Caki2 (cell line): ENCODE results near the gene OPHN1. TPM values are rescaled to one million over a fixed set of nuclear protein-coding genes. Genes with fewer than 3 reads are reported as not detected.
"Not testable (repeated sequence)": the region's sequence is repeated elsewhere in the genome, so short reads cannot be mapped to it uniquely, and the experiment has no call there.

Experiments used
- DNase-seq: peaks from one replicate; pipeline ENCODE4 v3.0.0-alpha.2; 2015; ENCODE audit warnings: low read depth
- in situ Hi-C: cut with HindIII; loops from 2 replicates; pipeline ENCODE4 v1.10.0; 2016; ENCODE audit warnings: low sequenced_read_pairs, low pct_unique_long_range_greater_than_20kb, mixed read lengths
- total RNA-seq: library from RNA; depleted of rRNA; stranded (reverse); fragments of >200 nt; shearing (Covaris generic); gene quantifications from 2 replicates; pipeline ENCODE4 v1.2.3, GENCODE V29; 2014; ENCODE audit warnings: low replicate concordance

Gene OPHN1
- total RNA-seq, 1 experiment from 2014 or later = 2.2 TPM

- in situ Hi-C loops = no loop called here
- DNase-seq = no peak
These were observed 145.9 kb downstream of the OPHN1 start for GRCh38 chrX:68287419-68287818.

- DNase-seq = no peak
- in situ Hi-C loops = no loop called here
These were observed 146.3 kb downstream of the OPHN1 start for GRCh38 chrX:68286980-68287379.

- in situ Hi-C loops = no loop called here
These were observed 147.2 kb downstream of the OPHN1 start for GRCh38 chrX:68286076-68286475.

GRCh38 chrX:68284281-68284904, 148.9 kb downstream of the OPHN1 start:
- in situ Hi-C loops = no loop called here
- no peak for DNase-seq

More at GRCh38 chrX:68286076-68286475, 147.2 kb downstream of the OPHN1 start:
- no peak for DNase-seq

GRCh38 chrX:68273887-68274286, 159.4 kb downstream of the OPHN1 start:
- no peak for DNase-seq
- in situ Hi-C loops = no loop called here

- DNase-seq, in situ Hi-C loops: not testable (repeated sequence)
These were observed 168.5 kb downstream of the OPHN1 start for GRCh38 chrX:68264793-68265192.

GRCh38 chrX:68261060-68261672, 172.1 kb downstream of the OPHN1 start:
- DNase-seq = no peak
- in situ Hi-C loops = no loop called here

- in situ Hi-C loops = no loop called here
- DNase-seq = no peak
These were observed 176.3 kb downstream of the OPHN1 start for GRCh38 chrX:68256990-68257389.

GRCh38 chrX:68254738-68255645, 178.3 kb downstream of the OPHN1 start:
- in situ Hi-C loops = no loop called here
- peak; percentile 56 for DNase-seq

- no peak for DNase-seq
These were observed 180.6 kb downstream of the OPHN1 start for GRCh38 chrX:68252664-68253063.

GRCh38 chrX:68249903-68250302, 183.4 kb downstream of the OPHN1 start:
- in situ Hi-C loops = no loop called here
- DNase-seq = no peak

More at GRCh38 chrX:68252664-68253063, 180.6 kb downstream of the OPHN1 start:
- in situ Hi-C loops = no loop called here

GRCh38 chrX:68249401-68249831, 183.9 kb downstream of the OPHN1 start:
- in situ Hi-C loops = no loop called here
- no peak for DNase-seq

GRCh38 chrX:68238568-68238967, 194.7 kb downstream of the OPHN1 start:
- in situ Hi-C loops = no loop called here
- no peak for DNase-seq

- in situ Hi-C loops = no loop called here
- DNase-seq = no peak
These were observed 199.0 kb downstream of the OPHN1 start for GRCh38 chrX:68234171-68234910.

GRCh38 chrX:68232206-68232605, 201.1 kb downstream of the OPHN1 start:
- no peak for DNase-seq
- in situ Hi-C loops = no loop called here

- in situ Hi-C loops = no loop called here
- no peak for DNase-seq
These were observed 224.3 kb downstream of the OPHN1 start for GRCh38 chrX:68209008-68209407.

GRCh38 chrX:68204521-68205038, 228.7 kb downstream of the OPHN1 start:
- in situ Hi-C loops = no loop called here
- DNase-seq = no peak

- in situ Hi-C loops = no loop called here
- no peak for DNase-seq
These were observed 229.6 kb downstream of the OPHN1 start for GRCh38 chrX:68203646-68204045.
